ENCODE data around the gene ADCY10. TPM values are rescaled to one million over a fixed set of nuclear protein-coding genes. Genes with fewer than 3 reads are reported as not detected.

The ADCY10 gene
- total RNA-seq, 1 experiment from 2014 or later = 0.20 TPM

GRCh38 chr1:167791281-167792187, 122.4 kb downstream of the ADCY10 start:
- H4K5ac ChIP-seq (ENCODE audit: insufficient read length, low read depth, low read length) = no peak overlapping the region
- Mint-ChIP-seq H3K9me3 (no peaks in the 10 kb centered on the region), H3K4me1 (peaks cover 8 to 25% of the 10 kb centered on the region in 2 experiments), H3K4me3 (no peak overlapping the region), H3K36me3 (ENCODE audit: insufficient read depth in 1 of 3, low read depth in 3 of 3) (peaks cover 21 to 51% (median 42%) of the 10 kb centered on the region in 3 experiments; a peak in 6 of 7 replicates), H3K27ac (peak overlapping the region in 2 of 3 experiments; percentile 12 to 43; a peak in 2 of 7 replicates), H3K27me3 (ENCODE audit: low read depth) (no peaks in the 10 kb centered on the region)
- no peak overlapping the region for H3K18ac ChIP-seq (ENCODE audit: insufficient read length, low read depth, low read length)
- H3K27ac ChIP-seq (ENCODE audit: insufficient read length, low read depth, low read length) = no peak overlapping the region
- H3K4me1 ChIP-seq (ENCODE audit: insufficient read depth, low read length) = peaks cover 9% of the 10 kb centered on the region; the same call in 1 of the 2 replicates
- H4K8ac ChIP-seq (replicated peaks; ENCODE audit: insufficient read length, low read depth, low read length) = no peak overlapping the region
- H3K9me3 ChIP-seq (ENCODE audit: control insufficient read depth, low read depth, low read length) = no peaks in the 10 kb centered on the region
- H2AFZ ChIP-seq (ENCODE audit: low read length) = no peak overlapping the region
- H2BK20ac ChIP-seq (ENCODE audit: low read depth, low read length, poor library complexity, severe bottlenecking) = no peak overlapping the region
- no peak overlapping the region for H3K56ac ChIP-seq (ENCODE audit: insufficient read length, low read depth, low read length)
- no peak overlapping the region for H2BK12ac ChIP-seq (ENCODE audit: insufficient read length, low read depth, low read length)
- H3T11ph ChIP-seq (ENCODE audit: low read length) = no peak overlapping the region
- TF ChIP-seq CTCF (conservative IDR thresholded peaks at IDR 0.05) = no peak; the same call in 2 of the 3 replicates
- H4K91ac ChIP-seq (ENCODE audit: insufficient read length, low read depth, low read length) = no peak overlapping the region
- no peak overlapping the region for H2BK15ac ChIP-seq (ENCODE audit: low read depth, low read length)
- H3K4ac ChIP-seq (ENCODE audit: low read depth, low read length) = no peak overlapping the region
- H2AK5ac ChIP-seq (ENCODE audit: insufficient read length, low read length) = no peak overlapping the region
- H3K23ac ChIP-seq (ENCODE audit: insufficient read length, low read depth, low read length) = no peak overlapping the region
- no peak overlapping the region for H2BK5ac ChIP-seq (ENCODE audit: insufficient read length, low read length)
- H3K79me2 ChIP-seq (ENCODE audit: insufficient read depth, low read length) = peaks cover 2% of the 10 kb centered on the region; the same call in 1 of the 2 replicates
- no peaks in the 10 kb centered on the region for H4K20me1 ChIP-seq (ENCODE audit: control insufficient read depth, insufficient read depth, insufficient read length)
- no peak overlapping the region for H3K9ac ChIP-seq (ENCODE audit: extremely low read depth, insufficient read length, low read length)
- H3K27me3 ChIP-seq (ENCODE audit: insufficient read depth, low read length) = no peaks in the 10 kb centered on the region
- H3K23me2 ChIP-seq (ENCODE audit: insufficient read length, low read depth, low read length, poor library complexity, severe bottlenecking) = no peaks in the 10 kb centered on the region
- no peak for DNase-seq
- no peaks in the 10 kb centered on the region for H3K79me1 ChIP-seq (ENCODE audit: insufficient read depth, low read depth, low read length, poor library complexity, severe bottlenecking)
- H3K14ac ChIP-seq (ENCODE audit: insufficient read depth, low read length) = no peak overlapping the region
- no peak overlapping the region for H3K4me2 ChIP-seq (ENCODE audit: insufficient read depth, insufficient read length, low read length)
- no peak overlapping the region for H2BK120ac ChIP-seq (ENCODE audit: low read depth, low read length, poor library complexity, severe bottlenecking)
- no CpG with 5 or more reads among the region's 5 CpGs for WGBS (ENCODE audit: extremely low coverage, insufficient read length, low lambda C conversion rate)

Data from H9 (cell line).